Memory B cell (primary cell): ENCODE measurements around the gene ACP2.

Experiments used
- ATAC-seq: fragments of 150-1000 bp; cut with Tn5 transposase; 2 replicates; pipeline ENCODE4 v1.10.0; 2021; ENCODE audit warnings: low read depth, mild to moderate bottlenecking, moderate library complexity
- DNase-seq, 2 donors: peaks; one replicate each; pipeline ENCODE4 v3.0.0; 2022; ENCODE audit warnings: low spot score in 2 of 2
- H3K27ac Mint-ChIP-seq: one replicate; pipeline ENCODE4 v1.8.0; 2022; ENCODE audit warnings: mild to moderate bottlenecking, moderate library complexity, mixed read lengths
- H3K27me3 Mint-ChIP-seq: one replicate; pipeline ENCODE4 v1.8.0; 2022; ENCODE audit warnings: mixed read lengths
- H3K36me3 Mint-ChIP-seq: one replicate; pipeline ENCODE4 v1.8.0; 2022; ENCODE audit warnings: mild to moderate bottlenecking, mixed read lengths
- H3K4me1 Mint-ChIP-seq: one replicate; pipeline ENCODE4 v1.8.0; 2022; ENCODE audit warnings: mixed read lengths
- H3K4me3 Mint-ChIP-seq: one replicate; pipeline ENCODE4 v1.8.0; 2022; ENCODE audit warnings: mild to moderate bottlenecking, moderate library complexity, mixed read lengths
- H3K9me3 Mint-ChIP-seq: one replicate; pipeline ENCODE4 v1.8.0; 2022; ENCODE audit warnings: mixed read lengths

ACP2 gene

GRCh38 chr11:47272706-47273105 lies 24.1 kb upstream of the ACP2 start:
- peaks cover 33% of the 10 kb centered on the region for H3K4me1 Mint-ChIP-seq

GRCh38 chr11:47271961-47272661 lies 23.5 kb upstream of the ACP2 start:
- H3K4me3 Mint-ChIP-seq, result peak overlapping the region; percentile 71
- H3K27me3 Mint-ChIP-seq, result no peaks in the 10 kb centered on the region
- DNase-seq (no peak), ATAC-seq (no peak)
- H3K36me3 Mint-ChIP-seq, result peaks cover 11% of the 10 kb centered on the region
- no peaks in the 10 kb centered on the region for H3K9me3 Mint-ChIP-seq
- H3K4me1 Mint-ChIP-seq, result peaks cover 33% of the 10 kb centered on the region
- H3K27ac Mint-ChIP-seq, result peak overlapping the region; percentile 68

More at GRCh38 chr11:47272706-47273105, 24.1 kb upstream of the ACP2 start:
- Mint-ChIP-seq H3K27ac (no peak overlapping the region), H3K4me3 (peak overlapping the region; percentile 0), H3K9me3 (no peaks in the 10 kb centered on the region), H3K36me3 (peaks cover 11% of the 10 kb centered on the region), H3K27me3 (no peaks in the 10 kb centered on the region)
- DNase-seq (no peak), ATAC-seq (no peak)

- no peak for ATAC-seq
- H3K27ac Mint-ChIP-seq, result peak overlapping the region; percentile 92
- H3K4me1 Mint-ChIP-seq, result peaks cover 33% of the 10 kb centered on the region
- no peaks in the 10 kb centered on the region for H3K27me3 Mint-ChIP-seq
- H3K36me3 Mint-ChIP-seq, result peaks cover 10% of the 10 kb centered on the region
- H3K9me3 Mint-ChIP-seq, result no peaks in the 10 kb centered on the region
- peak overlapping the region; percentile 73 for H3K4me3 Mint-ChIP-seq
- no peak for DNase-seq
Measured at GRCh38 chr11:47271328-47271727, 22.7 kb upstream of the ACP2 start.

- Mint-ChIP-seq H3K27ac (peak overlapping the region; percentile 92), H3K27me3 (no peaks in the 10 kb centered on the region), H3K4me3 (peak overlapping the region; percentile 87), H3K4me1 (peaks cover 33% of the 10 kb centered on the region), H3K36me3 (peaks cover 6% of the 10 kb centered on the region), H3K9me3 (no peaks in the 10 kb centered on the region)
- DNase-seq (no peak), ATAC-seq (no peak)
Measured at GRCh38 chr11:47270331-47271271, 22.0 kb upstream of the ACP2 start.

GRCh38 chr11:47269829-47270305 lies 21.3 kb upstream of the ACP2 start, which contains the start of gene MADD:
Gene MADD, plus strand, starts transcription at chr11:47270133.
- peak in 1 of 2 donors; percentile 92 for DNase-seq
- Mint-ChIP-seq H3K27me3 (no peaks in the 10 kb centered on the region), H3K4me1 (peaks cover 36% of the 10 kb centered on the region), H3K4me3 (peak within 1 kb of the TSS; percentile 87), H3K36me3 (peaks cover 6% of the 10 kb centered on the region), H3K27ac (peak within 1 kb of the TSS; percentile 92), H3K9me3 (no peaks in the 10 kb centered on the region)
- peak; percentile 80 for ATAC-seq

- Mint-ChIP-seq H3K4me3 (peak overlapping the region; percentile 87), H3K4me1 (peaks cover 34% of the 10 kb centered on the region), H3K9me3 (no peaks in the 10 kb centered on the region), H3K27ac (peak overlapping the region; percentile 92), H3K36me3 (peaks cover under 1% of the 10 kb centered on the region), H3K27me3 (no peaks in the 10 kb centered on the region)
- peak; percentile 77 to 89 for DNase-seq
- ATAC-seq, result peak; percentile 64
Measured at GRCh38 chr11:47269002-47269828, 20.6 kb upstream of the ACP2 start.

- ATAC-seq (no peak), DNase-seq (no peak)
- Mint-ChIP-seq H3K27ac (peak overlapping the region; percentile 92), H3K9me3 (no peaks in the 10 kb centered on the region), H3K36me3 (no peaks in the 10 kb centered on the region), H3K27me3 (no peaks in the 10 kb centered on the region), H3K4me3 (peak overlapping the region; percentile 87), H3K4me1 (peaks cover 34% of the 10 kb centered on the region)
Measured at GRCh38 chr11:47268448-47269001, 19.9 kb upstream of the ACP2 start.

GRCh38 chr11:47267876-47268275 lies 19.3 kb upstream of the ACP2 start:
- Mint-ChIP-seq H3K27ac (no peak overlapping the region), H3K4me3 (peak overlapping the region; percentile 28)

GRCh38 chr11:47264521-47264920 lies 15.9 kb upstream of the ACP2 start:
- Mint-ChIP-seq H3K4me1 (peaks cover 13% of the 10 kb centered on the region), H3K27me3 (no peaks in the 10 kb centered on the region), H3K4me3 (no peak overlapping the region), H3K36me3 (no peaks in the 10 kb centered on the region), H3K9me3 (no peaks in the 10 kb centered on the region), H3K27ac (no peak overlapping the region)
- ATAC-seq, result no peak
- no peak for DNase-seq

More at GRCh38 chr11:47267876-47268275, 19.3 kb upstream of the ACP2 start:
- peaks cover 32% of the 10 kb centered on the region for H3K4me1 Mint-ChIP-seq
- H3K9me3 Mint-ChIP-seq, result no peaks in the 10 kb centered on the region
- no peak for ATAC-seq
- no peaks in the 10 kb centered on the region for H3K36me3 Mint-ChIP-seq
- DNase-seq, result no peak
- H3K27me3 Mint-ChIP-seq, result no peaks in the 10 kb centered on the region

GRCh38 chr11:47264119-47264518 lies 15.5 kb upstream of the ACP2 start:
- Mint-ChIP-seq H3K4me3 (no peak overlapping the region), H3K36me3 (no peaks in the 10 kb centered on the region), H3K9me3 (no peaks in the 10 kb centered on the region), H3K4me1 (peaks cover 13% of the 10 kb centered on the region), H3K27ac (no peak overlapping the region), H3K27me3 (no peaks in the 10 kb centered on the region)
- DNase-seq (no peak), ATAC-seq (no peak)

GRCh38 chr11:47261291-47261800 lies 12.7 kb upstream of the ACP2 start:
- DNase-seq (no peak), ATAC-seq (no peak)
- Mint-ChIP-seq H3K27ac (no peak overlapping the region), H3K4me3 (no peak overlapping the region), H3K27me3 (no peaks in the 10 kb centered on the region), H3K4me1 (peaks cover 6% of the 10 kb centered on the region), H3K36me3 (no peaks in the 10 kb centered on the region), H3K9me3 (no peaks in the 10 kb centered on the region)

- peaks cover 6% of the 10 kb centered on the region for H3K4me1 Mint-ChIP-seq
- no peak overlapping the region for H3K27ac Mint-ChIP-seq
- ATAC-seq, result no peak
Measured at GRCh38 chr11:47260366-47260765, 11.8 kb upstream of the ACP2 start.

More at GRCh38 chr11:47260366-47260765, 11.8 kb upstream of the ACP2 start:
- no peak overlapping the region for H3K4me3 Mint-ChIP-seq
- peaks cover 1% of the 10 kb centered on the region for H3K36me3 Mint-ChIP-seq
- no peaks in the 10 kb centered on the region for H3K9me3 Mint-ChIP-seq
- no peaks in the 10 kb centered on the region for H3K27me3 Mint-ChIP-seq
- no peak for DNase-seq
